Stimulated activated CD4-positive, alpha-beta T cell treated with anti-CD3 and anti-CD28 coated beads, Interleukin-1b, Interleukin-23, amount 100 ng/mL, for 48 hours (primary cell): Measurements from ENCODE around the gene SAMD4A.
A peak's percentile ranks its signal among the peaks of the same experiment; 100 is the strongest.

Source experiments
- DNase-seq: peaks from one replicate; pipeline ENCODE4 v3.0.0-alpha.2; 2020

Gene SAMD4A

DNA sequence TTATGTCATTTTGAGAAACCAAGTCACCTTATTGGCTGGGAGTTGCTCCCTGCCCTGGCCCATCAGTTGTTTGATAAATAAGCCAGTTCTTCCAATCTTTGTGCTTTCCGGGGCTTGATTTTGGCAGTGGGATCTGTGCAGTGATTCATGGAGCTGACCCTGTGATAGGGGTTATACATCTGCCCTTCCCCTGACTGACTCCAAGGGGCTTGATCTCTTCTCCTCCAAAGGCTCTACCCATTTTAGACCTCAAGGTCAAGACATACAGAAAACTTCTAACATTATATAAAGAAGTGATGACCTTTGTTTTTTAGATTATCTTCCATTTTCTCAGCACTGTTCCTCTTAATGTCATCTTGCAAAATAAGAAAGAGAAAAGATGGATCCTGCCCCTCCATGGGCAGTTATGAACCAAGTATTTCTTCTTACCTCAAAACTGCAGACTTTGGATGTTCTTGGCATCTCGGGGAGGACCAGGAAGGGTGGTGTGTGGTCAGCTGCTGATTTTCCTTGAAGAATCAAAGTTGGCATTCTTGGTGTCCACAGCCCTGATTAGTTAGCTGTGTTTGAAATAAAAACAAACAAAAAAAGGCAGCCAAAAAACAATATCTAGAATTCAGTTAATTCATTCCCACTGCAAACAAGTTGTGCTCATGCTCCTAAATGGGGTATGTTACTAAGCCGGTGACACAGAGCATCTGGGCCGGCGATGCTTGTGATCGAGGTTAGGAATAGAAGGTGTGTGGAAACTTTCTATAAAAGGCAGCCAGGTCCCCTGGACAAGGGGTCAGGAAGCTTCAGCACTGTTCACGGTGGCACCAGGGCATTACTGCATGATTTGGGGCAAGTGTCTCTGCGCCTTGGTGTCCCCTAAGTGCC is 120.2 kb downstream of the SAMD4A start:
- no peak for DNase-seq

GRCh38 chr14:54687750-54688119 is 120.8 kb downstream of the SAMD4A start:
- DNase-seq = no peak

DNA sequence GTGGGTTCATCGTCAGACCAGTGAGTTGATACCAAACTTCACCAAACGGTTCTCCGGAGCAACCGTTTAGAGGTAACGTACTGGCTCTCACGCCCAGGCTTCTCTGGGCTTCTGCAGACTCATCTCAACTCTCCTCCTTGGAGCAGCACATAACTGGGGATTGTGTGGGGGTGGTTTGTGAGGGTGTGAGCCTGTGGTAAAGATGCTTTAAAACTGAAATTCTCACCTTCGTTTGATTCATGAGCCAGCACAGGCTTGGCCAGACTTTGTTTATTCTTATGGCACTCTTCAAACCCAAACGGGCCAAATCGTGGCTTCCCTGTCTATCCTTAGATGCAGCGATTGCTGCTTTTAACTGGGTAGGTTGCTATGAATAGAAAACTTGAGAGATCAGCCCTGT is 121.3 kb downstream of the SAMD4A start:
- DNase-seq = peak; percentile 5

GRCh38 chr14:54689928-54690327 is 123.0 kb downstream of the SAMD4A start:
- no peak for DNase-seq

GRCh38 chr14:54690887-54691286 is 124.0 kb downstream of the SAMD4A start:
- DNase-seq = no peak

- peak; percentile 50 for DNase-seq
These were observed 124.8 kb downstream of the SAMD4A start for GRCh38 chr14:54691525-54692283.

DNA sequence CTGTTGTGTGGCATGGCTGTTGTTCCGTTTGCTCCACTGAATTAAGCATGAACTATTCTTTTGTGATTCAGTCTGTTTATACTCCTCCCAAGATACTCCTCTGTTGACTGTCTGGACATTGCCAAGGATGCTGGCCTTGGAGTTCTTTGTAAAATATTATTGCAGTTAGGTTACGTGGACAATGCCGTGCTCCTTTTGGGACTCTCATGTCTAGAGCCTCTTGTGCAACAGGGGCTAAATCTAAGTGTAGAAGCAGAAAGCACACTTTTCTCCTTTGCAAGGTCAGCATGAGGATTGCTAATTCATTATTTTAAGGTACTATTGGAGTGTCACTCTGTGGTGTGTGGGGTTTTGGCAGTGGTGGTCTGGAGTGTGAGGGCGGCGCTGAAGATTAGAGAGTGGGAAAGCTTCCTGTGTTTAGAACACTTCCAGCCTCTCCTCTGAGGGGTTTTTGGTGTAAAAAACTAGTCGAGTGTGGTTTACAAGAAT is 125.4 kb downstream of the SAMD4A start:
- no peak for DNase-seq

GRCh38 chr14:54693761-54694160 is 126.8 kb downstream of the SAMD4A start:
- DNase-seq = no peak

GRCh38 chr14:54695196-54695595 is 128.3 kb downstream of the SAMD4A start:
- no peak for DNase-seq

GRCh38 chr14:54697001-54697400 is 130.1 kb downstream of the SAMD4A start:
- DNase-seq = no peak

- DNase-seq = no peak
These were observed 130.9 kb downstream of the SAMD4A start for GRCh38 chr14:54697803-54698202.

- DNase-seq = no peak
These were observed 131.6 kb downstream of the SAMD4A start for GRCh38 chr14:54698501-54698900.

- DNase-seq = no peak
These were observed 132.1 kb downstream of the SAMD4A start for GRCh38 chr14:54698966-54699530.

GRCh38 chr14:54699735-54700134 is 132.8 kb downstream of the SAMD4A start:
- DNase-seq = no peak

GRCh38 chr14:54700717-54701116 is 133.8 kb downstream of the SAMD4A start:
- no peak for DNase-seq

DNA sequence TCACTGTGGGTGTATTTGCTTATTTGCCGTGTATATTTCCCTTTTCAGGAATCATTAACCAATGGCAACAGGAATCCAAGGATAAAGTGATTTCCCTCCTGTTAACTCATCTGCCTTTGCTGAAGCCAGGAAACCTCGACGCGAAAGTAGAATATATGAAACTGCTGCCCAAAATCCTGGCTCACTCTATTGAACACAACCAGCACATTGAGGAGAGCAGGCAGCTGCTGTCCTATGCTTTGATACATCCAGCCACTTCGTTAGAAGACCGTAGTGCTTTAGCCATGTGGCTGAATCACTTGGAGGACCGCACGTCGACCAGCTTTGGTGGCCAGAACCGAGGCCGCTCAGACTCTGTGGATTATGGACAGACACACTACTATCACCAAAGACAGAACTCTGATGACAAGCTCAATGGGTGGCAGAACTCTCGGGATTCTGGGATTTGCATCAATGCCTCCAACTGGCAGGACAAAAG is 135.1 kb downstream of the SAMD4A start:
- no peak for DNase-seq

GRCh38 chr14:54702492-54702891 is 135.6 kb downstream of the SAMD4A start:
- no peak for DNase-seq

DNA sequence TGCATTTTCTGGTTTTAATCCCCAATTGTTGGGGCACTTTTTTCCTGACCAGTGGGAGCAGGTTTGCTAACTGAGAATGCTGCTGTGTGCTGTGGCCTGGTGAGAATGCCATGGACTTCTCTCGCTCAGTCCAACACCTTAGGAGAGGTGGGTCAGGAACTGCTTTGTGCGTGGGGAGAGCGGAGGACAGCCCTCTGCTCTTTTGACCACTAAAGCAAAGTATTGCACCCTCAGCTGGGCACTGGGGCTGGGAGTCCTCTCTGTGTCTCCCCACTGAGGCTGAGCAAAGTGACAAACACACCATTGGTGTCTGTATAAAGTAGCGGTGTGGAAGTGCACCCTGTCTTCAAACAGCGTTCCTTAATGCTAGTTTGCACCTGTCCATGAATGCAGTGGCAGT is 136.2 kb downstream of the SAMD4A start:
- DNase-seq = no peak

DNA sequence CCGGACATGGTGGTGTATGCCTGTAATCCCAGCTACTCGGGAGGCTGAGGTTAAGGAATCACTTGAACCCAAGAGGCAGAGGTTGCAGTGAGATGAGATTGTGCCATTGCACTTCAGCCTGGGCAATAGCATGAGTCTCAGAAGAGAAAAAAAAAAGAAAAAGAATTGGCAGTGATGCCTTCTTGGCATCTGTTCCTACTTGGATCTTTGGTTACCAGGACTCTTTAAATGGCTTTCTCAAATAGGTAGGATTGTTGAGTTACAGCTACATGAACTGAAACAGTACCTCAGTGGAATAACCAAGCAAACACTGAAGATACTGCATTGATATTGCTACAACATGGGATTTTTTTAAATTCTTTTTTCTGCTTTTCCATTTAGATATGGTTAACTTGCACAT is 136.8 kb downstream of the SAMD4A start:
- DNase-seq = no peak

GRCh38 chr14:54704768-54705167 is 137.8 kb downstream of the SAMD4A start:
- DNase-seq = no peak

DNA sequence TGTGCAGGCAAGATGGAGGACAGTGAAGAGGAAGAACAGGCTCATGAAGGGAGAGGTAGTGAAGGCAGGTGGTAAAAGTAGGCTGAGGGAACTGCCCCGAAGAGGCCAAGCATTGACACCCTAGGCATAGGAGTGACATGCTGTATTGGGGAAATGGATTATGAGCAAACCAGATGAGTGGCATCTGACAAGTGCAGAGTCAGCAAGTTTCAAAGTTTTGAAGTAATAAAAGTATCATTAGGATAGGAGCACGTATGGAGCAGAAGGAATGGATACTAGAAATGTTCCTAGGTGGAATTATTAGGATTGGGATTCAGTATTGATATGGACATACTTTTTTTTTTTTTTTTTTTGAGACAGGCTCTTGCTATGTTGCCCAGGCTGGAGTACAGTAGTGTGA is 139.8 kb downstream of the SAMD4A start:
- DNase-seq = no peak

DNA sequence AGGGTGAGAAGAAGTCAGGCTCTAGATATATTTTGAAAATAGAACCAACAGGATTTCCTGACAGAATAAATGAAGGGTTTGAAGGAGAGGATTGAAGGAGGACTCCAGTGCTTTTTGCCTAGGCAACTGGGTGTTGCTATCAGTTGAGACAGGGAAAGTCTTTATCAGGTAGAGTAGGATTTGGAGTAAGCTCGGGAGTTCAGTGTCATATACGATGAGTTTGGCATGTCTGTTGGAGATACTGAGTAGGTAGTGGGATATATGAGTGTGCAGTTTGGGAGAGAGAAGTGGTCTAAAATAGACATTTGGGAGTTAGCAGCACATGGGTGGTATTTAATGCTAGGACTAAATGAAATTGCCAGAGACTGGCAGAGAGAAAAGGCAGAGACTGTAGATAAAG is 141.2 kb downstream of the SAMD4A start:
- DNase-seq = no peak

DNA sequence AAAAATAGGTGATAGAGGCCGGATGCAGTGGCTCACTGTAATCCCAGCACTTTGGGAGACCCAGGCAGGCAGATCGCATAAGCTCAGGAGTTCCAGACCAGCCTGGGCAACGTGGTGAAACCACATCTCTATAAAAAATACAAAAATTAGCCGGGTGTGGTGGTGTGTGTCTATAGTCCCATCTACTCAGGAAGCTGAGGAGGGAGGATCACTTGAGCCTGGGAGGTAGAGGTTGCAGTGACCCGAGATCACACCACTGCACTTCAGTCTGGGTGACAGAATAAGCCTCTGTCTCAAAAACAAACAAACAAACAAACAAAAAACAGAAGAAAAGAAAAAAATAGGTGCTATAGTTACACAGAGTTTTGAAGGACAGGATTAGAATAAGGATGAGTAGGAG is 142.1 kb downstream of the SAMD4A start:
- no peak for DNase-seq

DNA sequence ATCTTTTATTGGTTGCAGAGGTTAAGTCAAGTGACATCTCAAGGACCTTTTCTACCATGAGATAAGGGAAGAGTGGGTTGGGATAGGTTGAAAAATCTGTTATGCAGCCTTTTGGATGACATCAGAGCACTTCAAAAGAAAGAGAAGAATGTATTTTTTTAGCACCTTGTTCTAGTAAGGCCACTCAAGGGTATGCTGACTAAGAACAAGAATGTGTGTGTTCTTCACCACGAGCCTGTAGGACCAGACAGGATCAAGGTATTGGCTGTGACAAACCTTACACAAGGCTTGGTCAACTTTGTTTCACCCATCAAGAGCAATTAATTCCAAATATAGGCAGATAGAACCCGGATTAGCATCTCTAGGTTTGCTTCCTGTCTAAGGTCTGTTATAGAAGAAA is 142.5 kb downstream of the SAMD4A start:
- no peak for DNase-seq
